ENCODE measurements around the gene TNFRSF1A.
"Not testable (repeated sequence)": the region's sequence is repeated elsewhere in the genome, so short reads cannot be mapped to it uniquely, and the experiment has no call there.

TNFRSF1A gene

DNA sequence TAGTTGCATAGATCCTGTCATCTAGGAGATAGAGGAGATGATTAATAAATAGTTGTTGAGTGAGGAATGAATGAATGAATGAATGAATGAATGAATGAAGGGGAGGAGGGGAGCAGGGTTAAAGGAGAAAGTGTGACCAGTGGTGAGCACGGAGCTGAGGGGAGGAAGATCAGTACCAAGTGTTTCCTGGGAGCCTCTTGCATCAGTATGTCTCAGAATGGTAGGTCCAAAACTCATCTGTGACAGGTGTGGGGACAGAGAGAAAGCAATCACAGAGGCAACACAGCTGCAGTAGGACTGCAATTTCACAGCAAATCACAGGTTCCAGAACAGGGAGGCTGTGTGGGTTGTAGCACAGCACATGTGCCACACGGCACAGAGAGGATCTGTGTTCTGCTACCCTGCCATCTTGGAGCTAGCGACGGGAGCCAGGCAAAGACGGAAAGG is 14.5 kb upstream of the TNFRSF1A start:
- DNase-seq (ENCODE audit: low read depth in 2 of 2): no peak

DNA sequence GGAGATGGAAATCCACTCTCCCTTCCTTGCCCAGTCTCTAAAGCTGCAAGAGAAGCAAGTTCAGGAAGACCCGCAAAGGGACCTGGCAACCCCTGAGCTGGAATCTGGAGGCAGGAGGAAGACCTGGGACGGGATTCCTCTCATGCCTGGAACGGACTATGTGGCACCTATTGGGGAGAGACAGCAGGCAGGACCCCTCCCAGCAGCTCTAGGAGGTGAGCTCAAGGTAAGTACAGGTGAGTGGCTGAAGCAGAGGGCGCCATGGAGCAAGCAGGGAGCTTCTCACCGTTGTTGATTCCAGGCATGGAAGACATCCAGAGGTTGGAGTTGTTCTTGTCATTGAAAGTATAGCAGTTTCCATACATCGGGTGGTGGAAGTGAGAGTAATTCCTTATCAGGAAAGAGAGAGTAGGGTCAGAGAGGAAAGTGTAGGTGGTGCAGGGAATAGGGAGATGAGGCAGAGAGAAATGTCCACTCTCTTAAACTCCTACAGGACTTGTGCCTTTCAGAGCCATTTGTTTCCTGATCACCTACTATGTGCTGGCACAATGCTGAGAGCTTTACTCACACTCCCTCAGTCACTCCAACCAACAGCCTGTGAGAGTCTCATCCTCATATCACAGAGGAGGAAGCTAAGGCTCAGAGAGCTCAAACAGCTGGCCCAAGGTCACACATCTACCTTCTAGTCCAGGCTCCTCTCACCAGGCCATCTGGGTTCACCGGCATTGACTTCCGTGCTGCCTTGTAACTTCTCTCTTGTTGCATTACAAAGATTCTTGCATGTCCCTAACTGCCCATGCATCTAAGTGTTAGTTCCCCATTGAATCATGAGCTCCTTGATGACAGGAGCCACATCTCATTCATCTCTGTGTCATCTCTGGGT is 13.9 kb upstream of the TNFRSF1A start:
- no peak for DNase-seq (ENCODE audit: low read depth in 2 of 2)

DNA sequence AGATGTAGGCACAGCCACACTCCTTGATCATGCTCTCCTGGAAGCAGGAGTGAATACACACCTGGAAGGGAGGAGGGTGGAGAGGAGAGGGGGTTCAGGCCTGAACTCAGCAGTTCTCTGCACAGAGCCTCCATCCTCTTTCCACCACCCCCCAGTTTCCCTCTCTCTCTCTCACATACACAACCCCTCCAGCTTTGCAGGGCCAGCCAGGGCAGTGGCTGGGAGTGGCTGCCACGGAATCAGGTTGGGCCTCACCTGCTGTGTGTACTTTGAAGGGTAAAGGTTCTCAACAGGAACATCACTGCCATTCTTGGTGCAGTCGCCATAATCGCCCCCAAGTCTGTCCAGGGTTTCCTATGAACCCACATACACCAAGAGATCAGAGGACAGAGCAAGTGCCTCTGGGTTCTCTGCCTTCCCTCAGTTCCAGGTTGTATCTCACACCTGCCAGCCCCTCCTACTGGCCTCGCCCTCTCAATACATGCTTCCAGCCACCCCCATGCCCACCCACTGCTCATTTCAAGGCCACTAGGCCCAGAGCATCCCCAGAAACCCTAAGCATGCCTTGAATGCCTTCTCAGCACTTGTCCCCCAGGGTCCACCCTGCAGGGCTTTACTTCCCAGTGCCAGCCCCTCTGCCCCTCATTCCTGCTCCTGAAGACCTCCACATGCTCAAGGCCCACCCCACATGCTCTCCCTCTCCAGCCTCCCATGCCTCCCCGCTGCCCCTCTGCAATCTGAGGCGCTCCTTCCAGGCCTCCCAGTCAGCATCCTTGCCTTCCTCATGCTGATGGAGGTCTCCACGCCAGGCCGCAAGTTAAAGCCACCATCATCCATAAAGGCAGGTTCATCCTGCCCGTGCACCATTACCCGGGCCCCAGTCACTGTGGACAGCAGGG is 12.9 kb upstream of the TNFRSF1A start:
- DNase-seq (ENCODE audit: low read depth in 2 of 2): no peak

DNA sequence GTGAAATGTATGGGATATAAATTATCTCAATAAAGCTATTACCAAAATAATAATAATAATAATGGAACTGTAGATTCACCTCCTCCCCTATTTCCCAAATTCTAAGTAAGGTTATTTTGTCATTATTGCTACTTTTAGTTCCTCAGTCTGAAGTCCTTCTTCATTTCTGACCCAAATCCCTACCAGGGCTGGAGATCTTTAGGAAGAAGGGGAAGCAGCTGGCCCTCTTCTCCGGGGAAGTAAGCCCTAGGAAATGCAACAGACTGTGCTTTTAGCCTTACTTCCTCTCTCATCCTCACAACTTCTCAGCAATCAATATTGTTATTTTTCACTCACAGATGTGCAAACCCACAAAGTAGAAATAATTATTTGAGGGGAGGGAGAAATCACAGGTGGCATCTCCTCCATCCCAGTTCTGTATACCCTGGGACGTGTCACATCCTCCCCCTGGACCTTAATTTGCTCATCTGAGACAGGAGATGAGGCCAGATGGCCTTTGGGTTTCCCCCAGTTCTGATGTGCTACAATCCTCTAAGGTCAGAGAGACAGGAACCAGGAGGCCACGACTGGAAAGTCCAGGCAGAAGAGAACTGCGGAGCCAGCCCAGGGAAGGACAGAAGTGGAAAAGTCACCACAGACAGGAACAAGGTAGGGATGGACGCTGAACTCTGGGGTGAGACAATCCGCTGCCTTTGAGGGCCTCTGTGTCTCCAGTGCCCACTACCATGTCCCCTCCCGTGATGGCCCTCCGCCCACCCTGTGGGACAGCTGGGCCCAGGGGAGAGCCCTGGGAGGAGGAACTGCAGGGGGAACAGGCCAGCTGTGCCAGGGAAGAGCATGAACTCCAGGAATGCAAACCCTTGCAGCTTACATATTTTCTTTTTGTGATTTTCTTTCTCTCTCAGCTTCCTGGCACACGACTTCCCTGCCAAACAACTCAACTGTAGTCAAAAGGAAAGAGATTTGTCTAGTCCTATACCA is 10.6 kb upstream of the TNFRSF1A start:
- no peak for DNase-seq (ENCODE audit: low read depth in 2 of 2)

DNA sequence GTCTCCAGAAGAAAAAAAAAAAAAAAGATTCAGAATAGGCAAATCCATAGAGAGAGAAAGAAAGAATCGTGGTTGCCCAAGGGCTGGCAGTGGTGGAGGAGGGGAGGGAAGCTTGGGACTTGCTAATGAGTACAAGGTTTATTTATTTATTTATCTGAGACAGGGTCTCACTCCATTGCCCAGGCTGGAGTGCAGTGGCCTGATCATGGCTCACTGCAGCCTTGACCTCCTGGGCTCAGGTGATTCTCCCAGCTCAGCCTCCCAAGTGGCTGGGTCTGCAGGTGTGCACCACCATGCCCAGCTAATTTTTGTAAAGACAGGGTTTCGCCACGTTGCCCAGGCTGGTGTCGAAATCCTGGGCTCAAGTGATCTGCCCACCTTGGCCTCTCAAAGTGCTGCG is 9.7 kb upstream of the TNFRSF1A start:
- no peak for DNase-seq (ENCODE audit: low read depth in 2 of 2)

DNA sequence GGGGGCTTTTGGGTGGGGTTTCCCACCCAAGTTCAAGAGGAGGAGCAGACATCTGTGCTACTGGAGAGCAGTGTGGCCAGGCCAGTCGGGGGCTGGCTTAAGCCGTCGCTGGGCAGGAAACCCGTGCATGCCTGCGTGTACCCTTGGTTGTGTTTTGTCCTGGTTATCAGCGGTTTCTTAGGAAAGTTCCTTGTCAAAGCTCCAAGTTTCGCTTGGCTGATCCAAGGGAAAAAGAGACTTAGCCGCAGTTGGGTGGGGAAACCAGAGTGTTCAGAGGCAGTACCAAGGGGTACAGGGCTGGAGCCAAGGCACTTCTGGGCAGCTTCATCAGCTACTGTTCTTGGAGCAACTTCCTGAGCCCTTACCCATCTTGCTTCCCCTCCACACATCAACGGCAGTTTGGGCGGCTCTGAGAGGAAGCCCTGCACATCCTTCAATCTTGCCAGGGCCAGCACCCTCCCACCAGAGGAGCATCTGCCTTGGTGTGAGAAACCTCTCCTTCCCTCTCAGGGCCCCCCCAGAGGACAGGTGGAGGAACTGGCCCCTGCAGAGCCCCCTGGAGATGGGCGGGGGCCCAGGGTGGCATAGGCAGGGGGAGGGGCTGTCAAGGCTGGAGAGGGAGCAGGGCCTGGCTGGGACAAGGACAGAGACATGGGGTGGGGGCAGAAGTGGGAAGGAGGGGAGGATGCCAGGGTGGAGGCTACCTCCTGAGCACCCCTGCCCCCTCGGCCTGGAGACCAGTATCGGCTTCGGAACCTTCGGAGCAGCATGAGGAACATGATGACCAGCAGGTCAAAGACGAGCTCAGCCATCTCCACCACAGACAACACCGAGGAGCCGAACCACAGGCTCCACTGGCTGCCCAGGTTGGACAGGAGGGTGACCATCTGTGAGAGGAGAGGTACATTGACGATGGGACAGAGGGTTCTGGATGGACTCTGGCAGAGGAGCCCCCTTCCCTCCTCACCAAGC is 5.8 kb upstream of the TNFRSF1A start:
- no peak for DNase-seq (ENCODE audit: low read depth in 2 of 2)

DNA sequence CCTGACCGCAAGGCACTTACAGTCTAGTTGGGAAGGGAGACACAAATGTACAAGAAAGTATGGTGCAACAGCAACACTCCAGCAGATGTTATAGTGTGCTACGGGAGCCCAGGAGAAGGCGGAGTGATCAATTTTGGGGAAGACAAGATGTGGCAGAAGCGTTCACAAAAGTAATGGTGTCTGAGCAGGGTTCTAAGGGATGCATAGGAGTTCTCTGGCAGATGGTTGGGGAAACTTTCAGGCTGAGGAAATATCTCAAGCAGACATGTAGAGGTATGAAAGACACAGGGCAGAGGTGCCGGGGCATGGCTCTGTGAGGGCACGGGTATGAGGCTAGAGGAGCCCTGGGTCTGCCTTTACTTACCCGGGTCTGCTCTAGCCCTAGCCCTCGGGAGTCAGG is 5.1 kb upstream of the TNFRSF1A start:
- no peak for DNase-seq (ENCODE audit: low read depth in 2 of 2)

DNA sequence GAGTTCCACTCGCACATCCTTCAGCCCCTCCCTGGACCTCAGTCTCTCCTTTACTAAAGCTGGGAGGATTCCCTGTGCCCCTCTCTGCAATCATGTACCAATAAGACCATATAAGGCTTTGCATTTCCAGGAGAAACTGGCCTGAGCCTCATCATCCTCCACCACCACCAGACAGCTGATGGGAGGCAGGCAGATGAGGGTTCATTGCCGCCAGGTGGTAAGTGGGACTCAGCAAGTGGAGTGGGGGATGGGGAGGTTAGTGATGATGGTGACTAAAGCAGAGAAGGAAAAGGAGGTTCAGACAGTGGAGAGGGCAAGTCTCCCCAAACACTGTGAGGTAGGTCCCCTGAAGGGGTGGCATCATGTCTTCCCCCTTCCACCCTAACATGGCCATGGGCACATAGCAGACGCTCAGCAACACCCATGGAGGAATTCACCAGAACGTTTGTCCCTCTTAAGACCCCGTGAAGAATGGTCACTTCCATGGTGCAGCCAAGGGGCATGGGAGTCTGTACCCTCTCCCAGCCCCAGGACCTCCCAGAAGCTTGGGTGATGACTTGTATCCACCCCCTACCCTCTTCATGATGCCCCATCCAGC is 4.5 kb upstream of the TNFRSF1A start:
- DNase-seq (ENCODE audit: low read depth in 2 of 2): no peak

DNA sequence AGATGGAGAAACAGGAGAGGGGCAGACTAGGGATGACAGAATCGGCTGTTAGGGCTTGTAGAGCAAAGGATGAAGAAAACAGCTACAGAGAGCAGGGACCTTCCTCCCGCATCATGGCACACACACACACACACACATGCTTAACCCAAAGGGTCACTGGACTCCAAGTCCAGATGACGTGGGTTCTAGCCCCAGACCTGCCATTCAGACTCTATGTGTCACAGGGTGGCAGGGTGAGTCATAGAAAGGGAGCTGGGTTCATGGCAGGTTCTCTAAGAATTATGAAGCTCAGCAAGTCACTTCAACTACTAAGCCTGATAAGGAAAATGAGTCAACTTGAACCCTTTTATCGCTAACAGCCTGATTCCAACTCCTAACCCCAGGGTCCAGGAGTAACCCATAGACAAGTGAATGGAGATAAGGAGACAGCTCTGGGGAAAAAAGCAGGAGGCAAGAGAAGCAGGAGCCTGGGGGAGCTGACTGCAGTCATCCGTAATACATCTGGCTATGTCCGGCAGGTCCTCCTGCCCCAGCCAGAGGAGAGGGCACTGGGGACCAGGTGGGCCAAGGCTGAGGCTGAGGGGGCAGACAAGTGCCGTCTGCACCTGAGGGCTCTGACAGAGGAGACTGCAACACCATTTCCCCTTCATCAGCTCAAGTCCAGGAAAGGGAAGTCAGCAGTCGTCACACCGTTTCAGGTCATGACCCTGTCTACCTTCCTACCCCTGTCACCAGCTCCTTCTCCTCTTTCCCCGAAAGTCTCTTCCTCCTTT is 3.6 kb upstream of the TNFRSF1A start:
- DNase-seq (ENCODE audit: low read depth in 2 of 2): no peak

DNA sequence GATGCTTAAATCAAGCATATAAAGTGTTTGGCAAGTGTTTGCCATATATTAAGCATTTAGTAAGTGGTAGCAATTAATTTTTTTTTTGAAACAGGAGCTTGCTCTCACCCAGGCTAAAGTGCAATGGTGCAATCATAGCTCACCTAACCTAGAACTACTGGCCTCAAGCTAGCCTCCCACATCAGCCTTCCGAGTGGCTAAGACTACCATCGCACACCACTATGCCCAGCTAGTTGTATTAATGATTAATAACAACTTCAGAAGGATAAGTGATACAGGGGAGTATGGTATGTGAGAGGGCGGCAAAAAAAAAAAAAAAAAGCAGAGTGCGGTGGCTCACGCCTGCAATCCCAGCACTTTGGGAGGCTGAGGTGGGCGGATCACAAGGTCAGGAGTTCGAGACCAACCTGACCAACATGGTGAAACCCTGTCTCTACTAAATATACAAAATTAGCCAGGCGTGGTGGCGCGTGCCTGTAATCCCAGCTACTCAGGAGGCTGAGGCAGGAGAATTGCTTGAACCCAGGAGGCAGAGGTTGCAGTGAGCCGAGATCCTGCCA is 2.3 kb upstream of the TNFRSF1A start:
- DNase-seq (ENCODE audit: low read depth in 2 of 2): not testable (repeated sequence)

DNA sequence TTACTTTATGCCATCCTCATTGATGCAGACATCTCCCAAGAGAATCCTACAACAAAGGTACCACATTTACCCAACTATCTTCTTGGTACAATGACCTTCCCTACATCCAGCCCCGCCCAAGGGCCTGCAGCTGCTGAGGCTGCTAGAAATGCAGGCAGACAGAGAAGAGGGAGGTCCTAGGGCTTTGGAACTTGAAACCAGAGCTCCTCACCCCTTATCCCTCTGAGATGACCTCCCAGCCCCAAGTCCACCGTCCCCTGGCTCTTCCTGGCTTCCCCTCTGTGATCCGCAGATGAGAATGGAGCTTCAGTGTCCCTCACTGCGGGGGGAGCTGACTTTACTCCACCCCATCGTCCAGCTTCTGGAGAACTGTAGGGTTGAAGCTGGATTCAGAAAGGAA is 1.6 kb upstream of the TNFRSF1A start:
- DNase-seq (ENCODE audit: low read depth in 2 of 2): no peak

DNA sequence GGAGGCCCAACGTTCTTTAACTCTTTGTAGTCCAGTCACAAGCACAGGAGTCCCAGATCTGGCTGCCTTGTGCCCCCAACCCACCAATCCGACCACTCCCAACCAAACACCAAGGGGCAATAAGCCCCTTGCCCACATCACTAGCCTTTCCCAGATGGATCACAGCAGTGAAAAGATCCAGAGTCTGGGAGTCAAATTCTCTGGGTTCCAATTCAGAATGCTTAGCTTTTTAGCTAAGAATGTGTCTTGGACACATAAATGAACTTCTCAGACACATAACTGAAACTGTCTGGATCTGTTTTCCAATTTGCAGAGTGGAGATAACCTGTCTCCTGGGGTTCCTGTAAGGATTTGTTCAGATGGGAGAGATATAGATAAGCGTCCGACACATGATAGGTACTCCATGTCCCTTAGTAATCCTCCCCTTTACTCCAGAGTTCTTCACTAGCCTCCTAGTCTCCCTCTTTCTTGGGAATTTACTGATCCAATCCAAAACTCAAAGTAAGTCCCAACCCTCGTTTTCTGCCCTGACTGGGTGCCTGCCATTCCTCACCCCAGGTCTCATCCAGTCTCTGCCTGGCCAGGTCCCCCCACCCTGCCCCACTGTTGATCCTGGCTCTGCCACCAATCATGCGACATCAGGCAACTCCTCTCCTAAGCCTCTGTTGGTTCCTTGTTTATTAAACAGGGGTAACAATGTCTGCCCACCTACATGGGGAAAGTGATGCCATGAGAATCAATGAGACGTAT is 439 bp upstream of the TNFRSF1A start:
- no peak for DNase-seq (ENCODE audit: low read depth in 2 of 2)

DNA sequence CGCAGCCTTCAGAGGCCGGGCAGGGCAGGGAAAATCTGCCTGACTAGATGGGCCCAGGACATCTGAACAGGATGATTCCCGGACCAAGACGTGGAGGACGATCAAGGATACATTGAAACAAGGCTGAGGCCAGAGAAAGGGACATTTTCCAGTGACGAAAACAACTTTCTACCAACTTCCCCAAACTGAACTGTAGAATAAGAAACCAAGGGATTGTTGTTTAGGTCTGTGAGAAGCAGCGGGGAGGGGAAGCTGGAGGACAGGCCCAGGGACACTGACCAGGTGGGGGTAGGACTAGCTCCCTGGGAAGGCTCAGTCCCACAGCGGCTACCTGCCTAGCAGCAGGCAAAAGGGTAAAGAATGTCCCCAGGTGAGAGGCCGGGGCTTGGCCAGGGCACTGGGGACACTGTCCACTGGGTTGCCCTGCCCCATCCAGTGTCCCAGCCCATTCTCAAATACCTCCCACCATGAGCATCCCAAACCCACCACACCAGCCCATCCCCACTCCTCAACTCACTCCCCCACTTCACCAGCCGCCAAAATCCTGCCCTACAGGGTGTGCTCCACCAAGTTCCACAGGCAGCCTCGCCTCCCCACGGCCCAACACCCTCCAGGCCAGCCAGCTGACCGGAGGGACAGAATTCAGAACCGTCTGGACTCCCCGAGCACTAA is 995 bp downstream of the TNFRSF1A start:
- no peak for DNase-seq (ENCODE audit: low read depth in 2 of 2)

DNA sequence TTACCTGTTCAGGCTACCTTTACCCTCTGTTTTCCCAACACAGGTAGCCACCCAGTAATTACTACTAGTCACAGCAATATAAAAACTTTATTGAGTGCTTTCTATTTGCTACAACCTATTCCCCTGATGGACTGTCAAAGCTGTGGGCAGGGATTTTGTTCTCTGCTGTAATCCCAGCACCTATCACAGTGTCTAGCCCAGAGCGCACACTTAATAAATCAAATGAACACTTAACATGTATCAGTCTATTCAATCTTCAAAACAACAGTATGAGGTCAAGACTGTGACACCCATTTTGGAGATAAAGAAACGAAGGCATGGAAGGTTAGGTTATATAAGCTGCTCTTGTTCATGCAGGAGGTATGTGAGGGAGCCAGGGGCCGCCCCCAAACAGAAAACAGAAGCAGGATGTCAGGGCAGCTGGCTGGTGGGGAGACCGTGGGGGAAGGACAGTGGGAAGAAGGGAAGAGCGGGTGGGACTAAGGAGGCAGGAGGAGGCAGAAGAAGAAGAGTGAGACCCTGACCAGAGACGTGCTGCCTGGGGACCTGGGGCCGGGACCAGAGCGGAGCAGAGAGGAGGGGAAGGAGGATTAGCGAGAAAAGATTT is 1.7 kb downstream of the TNFRSF1A start:
- no peak for DNase-seq (ENCODE audit: low read depth in 2 of 2)

DNA sequence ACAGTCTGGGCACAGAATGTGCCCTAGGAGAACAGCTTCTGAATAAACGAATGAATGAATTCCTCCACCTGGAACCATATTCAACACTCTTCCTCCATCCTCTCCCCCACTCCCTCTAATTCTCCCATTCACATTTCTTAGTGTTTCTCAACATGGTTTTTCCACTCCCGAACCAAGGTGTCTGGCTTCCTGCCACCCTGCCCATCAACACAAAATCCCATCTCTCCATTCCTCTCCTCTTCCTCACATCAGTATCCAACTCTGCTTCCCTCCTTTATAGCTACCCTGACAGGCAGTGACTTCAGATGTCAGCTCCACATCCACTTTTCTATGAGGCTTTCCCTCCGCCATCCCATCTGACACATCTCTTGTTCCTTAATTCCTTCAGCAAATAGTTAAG is 2.9 kb downstream of the TNFRSF1A start:
- DNase-seq (ENCODE audit: low read depth in 2 of 2): no peak

DNA sequence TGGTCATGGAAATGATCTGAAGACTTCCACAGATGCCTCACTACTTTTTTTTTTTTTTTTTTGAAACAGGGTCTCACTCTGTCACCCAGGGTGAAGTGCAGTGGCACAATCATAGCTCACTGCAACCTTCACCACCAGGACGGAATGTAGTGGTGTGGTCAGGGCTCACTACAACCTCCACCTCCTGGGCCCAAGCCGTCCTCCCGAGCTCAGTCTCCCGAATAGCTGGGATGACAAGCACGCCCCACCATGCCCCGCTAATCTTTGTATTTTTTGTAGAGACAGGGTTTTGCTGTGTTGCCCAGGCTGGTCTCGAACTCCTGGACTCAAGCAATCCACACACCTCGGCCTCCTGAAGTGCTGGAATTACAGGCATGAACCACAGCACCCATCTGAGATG is 3.3 kb downstream of the TNFRSF1A start:
- DNase-seq (ENCODE audit: low read depth in 2 of 2): not testable (repeated sequence)

DNA sequence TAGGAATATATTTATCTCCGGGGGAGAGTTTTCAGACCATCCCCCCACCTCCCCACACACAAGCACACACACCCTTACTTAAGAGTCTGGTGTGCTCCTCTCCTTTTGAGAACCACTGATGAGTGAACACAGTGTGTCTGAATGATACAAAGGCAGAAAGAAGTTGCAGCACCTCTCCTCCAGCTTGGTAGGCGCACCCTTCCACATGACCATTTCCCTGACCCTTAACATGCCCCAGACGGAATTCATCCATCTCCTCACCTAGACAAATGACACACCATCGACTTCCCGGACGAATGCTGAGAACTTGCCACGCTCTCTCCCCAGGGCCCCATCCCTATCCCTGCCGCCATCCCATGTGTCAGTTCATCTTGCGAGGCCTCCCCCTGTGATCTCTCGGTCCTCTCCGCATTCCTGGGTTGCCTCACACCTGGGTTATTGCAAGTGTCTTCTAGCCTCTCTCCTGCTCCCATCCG is 3.9 kb downstream of the TNFRSF1A start:
- DNase-seq (ENCODE audit: low read depth in 2 of 2): no peak

All from stimulated activated CD4-positive, alpha-beta T cell treated with anti-CD3 and anti-CD28 coated beads, Interleukin-15, amount 100 ng/mL, for 48 hours (primary cell).